GM18870 (cell line): Measurements from ENCODE around the gene MSI2.

Experiments used
- ATAC-seq: cut with Tn5 transposase; IDR thresholded peaks from one replicate; pipeline ENCODE4 v1.9.1; 2021; ENCODE audit warnings: moderate library complexity; ENCODE audit not compliant: unreplicated experiment

MSI2 gene

GRCh38 chr17:57720386-57721035, 464.2 kb downstream of the MSI2 start:
- ATAC-seq, result no peak

- no peak for ATAC-seq
These were observed 465.8 kb downstream of the MSI2 start for GRCh38 chr17:57721967-57722703.

- ATAC-seq, result no peak
These were observed 466.4 kb downstream of the MSI2 start for GRCh38 chr17:57722704-57723043.

- ATAC-seq, result no peak
These were observed 467.2 kb downstream of the MSI2 start for GRCh38 chr17:57723427-57724025.

- ATAC-seq, result peak; percentile 73
These were observed 467.9 kb downstream of the MSI2 start for GRCh38 chr17:57724026-57724728.

- no peak for ATAC-seq
These were observed 468.4 kb downstream of the MSI2 start for GRCh38 chr17:57724729-57725125.

GRCh38 chr17:57726213-57726790, 470.0 kb downstream of the MSI2 start:
- ATAC-seq, result no peak

- ATAC-seq, result no peak
These were observed 470.5 kb downstream of the MSI2 start for GRCh38 chr17:57726838-57727237.

- no peak for ATAC-seq
These were observed 471.4 kb downstream of the MSI2 start for GRCh38 chr17:57727630-57728175.

GRCh38 chr17:57730026-57730701, 473.8 kb downstream of the MSI2 start:
- ATAC-seq, result no peak

GRCh38 chr17:57732062-57732461, 475.7 kb downstream of the MSI2 start:
- ATAC-seq, result no peak

GRCh38 chr17:57733085-57733484, 476.8 kb downstream of the MSI2 start:
- ATAC-seq, result no peak
